Right cardiac atrium (tissue), 5 donors: Measurements from ENCODE around the gene SLC27A2. TPM values are rescaled to one million over a fixed set of nuclear protein-coding genes. Genes with fewer than 3 reads are reported as not detected.

Experiments used
- ATAC-seq, 2 donors: fragments of 200-7000 bp; cut with Tn5 transposase; one replicate each; pipeline versions ENCODE4 v1.8.0 to v1.9.1; 2020; ENCODE audit warnings: moderate library complexity in 2 of 2, mild to moderate bottlenecking in 1 of 2
- DNase-seq, 3 donors: peaks; one replicate each; pipeline ENCODE4 v3.0.0-alpha.2; 2020
- H3K27ac ChIP-seq: one replicate; pipeline ENCODE4 v1.5.1; 2013; ENCODE audit warnings: mild to moderate bottlenecking, low read length, control low read depth, moderate library complexity
- H3K27me3 ChIP-seq: one replicate; pipeline ENCODE4 v1.6.1; 2013; ENCODE audit not compliant: control insufficient read depth, insufficient read depth
- H3K4me1 ChIP-seq: one replicate; pipeline ENCODE4 v1.6.1; 2013; ENCODE audit warnings: low read length; ENCODE audit not compliant: control insufficient read depth, insufficient read depth
- H3K4me3 ChIP-seq: one replicate; pipeline ENCODE4 v1.5.1; 2013; ENCODE audit warnings: low read length, control low read depth
- H3K9me3 ChIP-seq: one replicate; pipeline ENCODE4 v1.6.1; 2013; ENCODE audit warnings: low read length; ENCODE audit not compliant: control insufficient read depth
- WGBS: extraction: QIAGEN DNeasy Blood & Tissue Kit; methylation state at CpG from one replicate; pipeline ENCODE4 v1.1.7; 2013; 5-methylcytosine and 5-hydroxymethylcytosine counted together
- intact Hi-C, 4 donors: fragments of 100-400 bp; cut with DNase I; formaldehyde crosslinking; loops; one replicate each; pipeline versions ENCODE4 v1.11.0 to v1.14.0; 2022 to 2023
- polyA plus RNA-seq: library from polyadenylated mRNA; stranded (reverse); fragments of 200-250 nt; gene quantifications from one replicate; pipeline ENCODE4 v1.2.3, GENCODE V29; 2013
- total RNA-seq, 4 donors: library from RNA; stranded (reverse); fragmentation: NEBNext Ultra II Directional; extraction: Animal tissue kit (Norgen Biotek cat#: 25700); gene quantifications; one replicate each; pipeline ENCODE4 v1.2.1, GENCODE V29; 2021
- donor health status: healthy with polysubstance abuse.
- donor health status: DM: no; HTN: yes; CAD: no.
- donor health status: DM: no; HTN: no; CAD: no.
- donor health status: DM: no; HTN: yes; CAD: no; lungs with severe emphysema.
- donor health status: DM: yes; HTN: yes; CAD: no.

SLC27A2 gene
- total and polyA plus RNA-seq, 5 donors: 0.11 to 0.14 TPM; not detected in 3

GRCh38 chr15:50241684-50242450 is 59.9 kb downstream of the SLC27A2 start:
- intact Hi-C loops: no loop called here
- Histone ChIP-seq H3K27ac (no peak overlapping the region), H3K4me3 (no peak overlapping the region), H3K27me3 (no peaks in the 10 kb centered on the region), H3K4me1 (no peaks in the 10 kb centered on the region), H3K9me3 (no peaks in the 10 kb centered on the region)
- ATAC-seq (no peak), DNase-seq (no peak)
- 74% methylated on average over 5 of the region's 5 CpGs for WGBS

GRCh38 chr15:50244153-50244552 is 62.2 kb downstream of the SLC27A2 start:
- no peaks in the 10 kb centered on the region for H3K9me3 ChIP-seq
- no peak for DNase-seq
- H3K4me3 ChIP-seq: no peak overlapping the region
- no peaks in the 10 kb centered on the region for H3K4me1 ChIP-seq
- H3K27me3 ChIP-seq: no peaks in the 10 kb centered on the region
- no peak for ATAC-seq
- intact Hi-C loops: no loop called here
- 95% methylated on average over 1 of the region's 1 CpG for WGBS
- H3K27ac ChIP-seq: no peak overlapping the region

- no peak overlapping the region for H3K27ac ChIP-seq
- H3K27me3 ChIP-seq: no peaks in the 10 kb centered on the region
- no peaks in the 10 kb centered on the region for H3K9me3 ChIP-seq
- intact Hi-C loops: no loop called here
- H3K4me3 ChIP-seq: no peak overlapping the region
- no peak for ATAC-seq
- H3K4me1 ChIP-seq: no peaks in the 10 kb centered on the region
- WGBS: 95% methylated on average over 2 of the region's 2 CpGs
- DNase-seq: no peak
These were observed 63.1 kb downstream of the SLC27A2 start for GRCh38 chr15:50244959-50245624.

GRCh38 chr15:50246631-50247030 is 64.6 kb downstream of the SLC27A2 start:
- no peaks in the 10 kb centered on the region for H3K27me3 ChIP-seq
- H3K9me3 ChIP-seq: no peaks in the 10 kb centered on the region
- H3K4me3 ChIP-seq: no peak overlapping the region
- WGBS: 88% methylated on average over 2 of the region's 2 CpGs
- no peaks in the 10 kb centered on the region for H3K4me1 ChIP-seq
- ATAC-seq (no peak), DNase-seq (no peak)
- H3K27ac ChIP-seq: no peak overlapping the region
- intact Hi-C loops: no loop called here

- no peaks in the 10 kb centered on the region for H3K4me1 ChIP-seq
- H3K27ac ChIP-seq: no peak overlapping the region
- WGBS: 88% methylated on average over 14 of the region's 14 CpGs
- intact Hi-C loops: no loop called here
- H3K4me3 ChIP-seq: no peak overlapping the region
- DNase-seq (peak in 1 of 3 donors; percentile 58), ATAC-seq (peak; percentile 59 to 62)
- no peaks in the 10 kb centered on the region for H3K9me3 ChIP-seq
- H3K27me3 ChIP-seq: no peaks in the 10 kb centered on the region
These were observed 66.0 kb downstream of the SLC27A2 start for GRCh38 chr15:50247819-50248655.

- Histone ChIP-seq H3K4me3 (no peak overlapping the region), H3K9me3 (no peaks in the 10 kb centered on the region), H3K27ac (no peak overlapping the region), H3K27me3 (no peaks in the 10 kb centered on the region), H3K4me1 (no peaks in the 10 kb centered on the region)
- ATAC-seq (no peak), DNase-seq (no peak)
- intact Hi-C loops: no loop called here
- 43% methylated on average over 4 of the region's 4 CpGs for WGBS
These were observed 67.1 kb downstream of the SLC27A2 start for GRCh38 chr15:50248994-50249582.

- intact Hi-C loops: no loop called here
- DNase-seq: no peak
- Histone ChIP-seq H3K27ac (no peak overlapping the region), H3K4me3 (no peak overlapping the region), H3K9me3 (no peaks in the 10 kb centered on the region), H3K27me3 (no peaks in the 10 kb centered on the region), H3K4me1 (no peaks in the 10 kb centered on the region)
- 61% methylated on average over 2 of the region's 2 CpGs for WGBS
- no peak for ATAC-seq
These were observed 67.7 kb downstream of the SLC27A2 start for GRCh38 chr15:50249704-50250103.

GRCh38 chr15:50250760-50251394 is 68.9 kb downstream of the SLC27A2 start:
- Histone ChIP-seq H3K27ac (no peak overlapping the region), H3K4me3 (no peak overlapping the region), H3K9me3 (no peaks in the 10 kb centered on the region), H3K4me1 (no peaks in the 10 kb centered on the region), H3K27me3 (no peaks in the 10 kb centered on the region)
- intact Hi-C loops: no loop called here
- DNase-seq (no peak), ATAC-seq (no peak)
- 36% methylated on average over 6 of the region's 6 CpGs for WGBS

GRCh38 chr15:50251638-50252182 is 69.7 kb downstream of the SLC27A2 start:
- H3K9me3 ChIP-seq: no peaks in the 10 kb centered on the region
- intact Hi-C loops: no loop called here
- DNase-seq (no peak), ATAC-seq (no peak)
- no peaks in the 10 kb centered on the region for H3K27me3 ChIP-seq
- WGBS: 81% methylated on average over 11 of the region's 11 CpGs
- no peaks in the 10 kb centered on the region for H3K4me1 ChIP-seq
- no peak overlapping the region for H3K4me3 ChIP-seq
- no peak overlapping the region for H3K27ac ChIP-seq

- Histone ChIP-seq H3K4me1 (no peaks in the 10 kb centered on the region), H3K9me3 (no peaks in the 10 kb centered on the region), H3K27ac (no peak overlapping the region), H3K27me3 (no peaks in the 10 kb centered on the region), H3K4me3 (no peak overlapping the region)
- intact Hi-C loops: no loop called here
- DNase-seq (no peak), ATAC-seq (no peak)
- WGBS: 95% methylated on average over 11 of the region's 11 CpGs
These were observed 70.6 kb downstream of the SLC27A2 start for GRCh38 chr15:50252556-50252955.
